Uterus (tissue), 2 donors: ENCODE measurements around the gene LIG3.

ENCODE experiments used
- POLR2A ChIP-seq, 2 donors: fragments of 450-650 bp; IDR thresholded peaks; one replicate each; pipeline ENCODE4 v1.6.1; 2016; ENCODE audit warnings: antibody characterized with exemption in 2 of 2, mild to moderate bottlenecking in 1 of 2, moderate library complexity in 1 of 2
- TF ChIP-seq, protein P1 (sequence below), 4 experiments: fragments of 200-600 bp in 2 of 4; fragments of 450-650 bp in 2 of 4; sonication (generic) in 2 of 4; IDR thresholded peaks; one replicate each; pipeline ENCODE4 v1.5.1; 2016 to 2019; ENCODE audit warnings: antibody characterized with exemption in 4 of 4, mild to moderate bottlenecking in 2 of 4, moderate library complexity in 1 of 4

GRCh38 chr17:34993031-34993430, 12.7 kb downstream of the LIG3 start:
- TF ChIP-seq, protein P1, sequence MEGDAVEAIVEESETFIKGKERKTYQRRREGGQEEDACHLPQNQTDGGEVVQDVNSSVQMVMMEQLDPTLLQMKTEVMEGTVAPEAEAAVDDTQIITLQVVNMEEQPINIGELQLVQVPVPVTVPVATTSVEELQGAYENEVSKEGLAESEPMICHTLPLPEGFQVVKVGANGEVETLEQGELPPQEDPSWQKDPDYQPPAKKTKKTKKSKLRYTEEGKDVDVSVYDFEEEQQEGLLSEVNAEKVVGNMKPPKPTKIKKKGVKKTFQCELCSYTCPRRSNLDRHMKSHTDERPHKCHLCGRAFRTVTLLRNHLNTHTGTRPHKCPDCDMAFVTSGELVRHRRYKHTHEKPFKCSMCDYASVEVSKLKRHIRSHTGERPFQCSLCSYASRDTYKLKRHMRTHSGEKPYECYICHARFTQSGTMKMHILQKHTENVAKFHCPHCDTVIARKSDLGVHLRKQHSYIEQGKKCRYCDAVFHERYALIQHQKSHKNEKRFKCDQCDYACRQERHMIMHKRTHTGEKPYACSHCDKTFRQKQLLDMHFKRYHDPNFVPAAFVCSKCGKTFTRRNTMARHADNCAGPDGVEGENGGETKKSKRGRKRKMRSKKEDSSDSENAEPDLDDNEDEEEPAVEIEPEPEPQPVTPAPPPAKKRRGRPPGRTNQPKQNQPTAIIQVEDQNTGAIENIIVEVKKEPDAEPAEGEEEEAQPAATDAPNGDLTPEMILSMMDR (IDR thresholded peaks at IDR 0.05): no peak
- TF ChIP-seq POLR2A (IDR thresholded peaks at IDR 0.05): no peak
